BJ (cell line): Measurements from ENCODE around the gene GUCY2C. TPM values are rescaled to one million over a fixed set of nuclear protein-coding genes. Genes with fewer than 3 reads are reported as not detected.
A peak's percentile ranks its signal among the peaks of the same experiment; 100 is the strongest.

ENCODE experiments used
- CTCF ChIA-PET: fragments of 350-600 bp; formaldehyde crosslinking; extraction: SDS; loops from one replicate; lab custom pipeline; 2021; ENCODE audit warnings: antibody characterized with exemption, inconsistent platforms; lab: Yijun Ruan, JAX
- POLR2A ChIA-PET: fragments of 300-600 bp; sonication (Branson Sonifier 250); formaldehyde crosslinking; extraction: SDS; loops from one replicate; lab custom pipeline; 2021; ENCODE audit warnings: antibody characterized with exemption; lab: Charles Lee
- DNase-seq: peaks from one replicate; pipeline ENCODE4 v3.0.0-alpha.2; 2011; ENCODE audit warnings: low read depth
- H3K27me3 ChIP-seq: 2 replicates; pipeline ENCODE4 v1.6.0; 2011; ENCODE audit warnings: low read length; ENCODE audit not compliant: control insufficient read depth, insufficient read depth
- H3K36me3 ChIP-seq: 2 replicates; pipeline ENCODE4 v1.5.1; 2011; ENCODE audit warnings: low read length; ENCODE audit not compliant: control insufficient read depth, insufficient read depth
- H3K4me3 ChIP-seq: 2 replicates; pipeline ENCODE4 v1.5.1; 2011; ENCODE audit warnings: low read depth, mild to moderate bottlenecking, control low read depth, low read length
- CTCF ChIP-seq: IDR thresholded peaks from 2 replicates; pipeline ENCODE4 v1.5.1; 2011; ENCODE audit warnings: low read depth, mild to moderate bottlenecking, control low read depth, inconsistent platforms, low read length, moderate library complexity; ENCODE audit not compliant: insufficient read depth
- polyA plus RNA-seq: library from polyadenylated mRNA; depleted of rRNA; stranded (reverse); fragments of >200 nt; gene quantifications from 2 replicates; pipeline ENCODE4 v1.2.3, GENCODE V29; 2011; rRNA removed

GUCY2C gene
- polyA plus RNA-seq, 1 experiment: not detected

- no peak for DNase-seq
- H3K27me3 ChIP-seq: peaks cover 2% of the 10 kb centered on the region; the same call in 1 of the 2 replicates
- ChIA-PET POLR2A (interaction anchor here (0.6 kb wide), 1 partner anchor 13 kb away, joined by 3 read pairs; no protein-coding TSS in a partner anchor), CTCF (interaction anchor here (1.0 kb wide), 1 partner anchor 8 kb away, joined by 3 read pairs; no protein-coding TSS in a partner anchor)
- H3K4me3 ChIP-seq: no peak overlapping the region
- no peak for TF ChIP-seq CTCF
- no peaks in the 10 kb centered on the region for H3K36me3 ChIP-seq
These were observed 126.2 kb downstream of the GUCY2C start for GRCh38 chr12:14570231-14570630.

GRCh38 chr12:14567351-14568162 lies 128.8 kb downstream of the GUCY2C start, which contains the start of gene PLBD1:
TSS of gene PLBD1 (minus strand) at chr12:14567883. CDS start at chr12:14567696, 187 bp downstream.
- Histone ChIP-seq H3K27me3 (peaks cover 2% of the 10 kb centered on the region; the same call in 1 of the 2 replicates), H3K4me3 (peak within 1 kb of the TSS; percentile 39), H3K36me3 (no peaks in the 10 kb centered on the region)
- no peak for DNase-seq
- ChIA-PET CTCF (interaction anchor here (1.9 kb wide), 1 partner anchor 330 kb away, joined by 4 read pairs; no protein-coding TSS in a partner anchor), POLR2A (no interaction called here)
- no peak for TF ChIP-seq CTCF

GRCh38 chr12:14564336-14564959 lies 132.0 kb downstream of the GUCY2C start:
- no peak overlapping the region for H3K4me3 ChIP-seq
- TF ChIP-seq CTCF: no peak
- no peaks in the 10 kb centered on the region for H3K36me3 ChIP-seq
- no peak for DNase-seq
- H3K27me3 ChIP-seq: peaks cover 2% of the 10 kb centered on the region; the same call in 1 of the 2 replicates
- CTCF ChIA-PET: interaction anchor here (0.6 kb wide), 1 partner anchor 939 kb away, joined by 3 read pairs; no protein-coding TSS in a partner anchor
- POLR2A ChIA-PET: no interaction called here

- Histone ChIP-seq H3K36me3 (no peaks in the 10 kb centered on the region), H3K4me3 (no peak overlapping the region), H3K27me3 (peaks cover 2% of the 10 kb centered on the region; the same call in 1 of the 2 replicates)
- no peak for TF ChIP-seq CTCF
- DNase-seq: no peak
- POLR2A ChIA-PET: no interaction called here
- CTCF ChIA-PET: no interaction called here
These were observed 133.4 kb downstream of the GUCY2C start for GRCh38 chr12:14563046-14563445.

Other genes with a start within 250 kb of the GUCY2C start
- 0.38 and 0.51 TPM in 2 replicates for gene PLBD1, start 128.7 kb downstream of the GUCY2C start, polyA plus RNA-seq
- 12.3 and 12.8 TPM in 2 replicates for gene WBP11, start 106.9 kb upstream of the GUCY2C start, polyA plus RNA-seq
- gene C12orf60, start 107.1 kb upstream of the GUCY2C start, polyA plus RNA-seq: 0.71 and 1.3 TPM in 2 replicates
- gene SMCO3, start 117.6 kb upstream of the GUCY2C start, polyA plus RNA-seq: 0.45 and 1.2 TPM in 2 replicates
- 0.12 TPM in 1 of 2 replicates, not detected in the other for gene ART4, start 146.9 kb upstream of the GUCY2C start, polyA plus RNA-seq
- gene MGP, start 189.3 kb upstream of the GUCY2C start, polyA plus RNA-seq: 116 and 193 TPM in 2 replicates
- 0.66 and 0.93 TPM in 2 replicates for gene ERP27, start 241.9 kb upstream of the GUCY2C start, polyA plus RNA-seq